GM23248 (cell line): ENCODE measurements around the gene OR51E2. TPM values are rescaled to one million over a fixed set of nuclear protein-coding genes. Genes with fewer than 3 reads are reported as not detected.

Source experiments
- DNase-seq: peaks from one replicate; pipeline ENCODE4 v3.0.0-alpha.2; 2015
- H2AFZ ChIP-seq: fragments of 200-600 bp; sonication (generic); 2 replicates; pipeline ENCODE4 v1.6.1; 2016; ENCODE audit warnings: antibody characterized with exemption
- H3F3A ChIP-seq: fragments of 200-600 bp; sonication (generic); 2 replicates; pipeline ENCODE4 v1.6.1; 2016; ENCODE audit warnings: mild to moderate bottlenecking, antibody characterized with exemption, mixed run types; ENCODE audit not compliant: insufficient read depth
- H3K27ac ChIP-seq: fragments of 200-600 bp; sonication (generic); 2 replicates; pipeline ENCODE4 v1.5.1; 2016; ENCODE audit warnings: mild to moderate bottlenecking
- H3K27me3 ChIP-seq: fragments of 200-600 bp; sonication (generic); replicated peaks from 2 replicates; pipeline ENCODE4 v1.6.1; 2016; ENCODE audit warnings: mild to moderate bottlenecking; ENCODE audit not compliant: insufficient read depth
- H3K36me3 ChIP-seq: fragments of 200-600 bp; sonication (generic); 2 replicates; pipeline ENCODE4 v1.6.1; 2016; ENCODE audit warnings: low read depth, mild to moderate bottlenecking
- H3K4me1 ChIP-seq: fragments of 200-600 bp; sonication (generic); 2 replicates; pipeline ENCODE4 v1.6.1; 2016; ENCODE audit warnings: mild to moderate bottlenecking; ENCODE audit not compliant: insufficient read depth
- H3K4me2 ChIP-seq: fragments of 200-600 bp; sonication (generic); one replicate; pipeline ENCODE4 v1.6.1; 2016; ENCODE audit warnings: mild to moderate bottlenecking; ENCODE audit not compliant: unreplicated experiment
- H3K4me3 ChIP-seq: fragments of 200-600 bp; sonication (generic); 2 replicates; pipeline ENCODE4 v1.5.1; 2016; ENCODE audit warnings: mild to moderate bottlenecking
- H3K79me2 ChIP-seq: fragments of 200-600 bp; sonication (generic); 2 replicates; pipeline ENCODE4 v1.6.1; 2016; ENCODE audit warnings: mild to moderate bottlenecking; ENCODE audit not compliant: insufficient read depth
- H3K9ac ChIP-seq: fragments of 200-600 bp; sonication (generic); 2 replicates; pipeline ENCODE4 v1.6.1; 2016; ENCODE audit warnings: mild to moderate bottlenecking
- H3K9me2 ChIP-seq: fragments of 200-600 bp; sonication (generic); 2 replicates; pipeline ENCODE4 v1.6.1; 2016; ENCODE audit warnings: mixed run types, mild to moderate bottlenecking, moderate library complexity; ENCODE audit not compliant: insufficient read depth
- H3K9me3 ChIP-seq: fragments of 200-600 bp; sonication (generic); one replicate; pipeline ENCODE4 v1.6.1; 2017; ENCODE audit warnings: low read depth
- H4K20me1 ChIP-seq: fragments of 200-600 bp; sonication (generic); 2 replicates; pipeline ENCODE4 v1.6.0; 2016; ENCODE audit not compliant: insufficient read depth
- EZH2 ChIP-seq: fragments of 200-600 bp; sonication (generic); IDR thresholded peaks from 2 replicates; pipeline ENCODE4 v1.6.1; 2018; ENCODE audit warnings: antibody characterized with exemption, mild to moderate bottlenecking; ENCODE audit not compliant: insufficient read depth, poor library complexity, severe bottlenecking
- EZH2phosphoT487 ChIP-seq: fragments of 200-600 bp; sonication (generic); IDR thresholded peaks from 2 replicates; pipeline ENCODE4 v1.6.1; 2018; ENCODE audit warnings: antibody characterized with exemption, moderate library complexity, mild to moderate bottlenecking, low read depth; ENCODE audit not compliant: insufficient read depth
- WGBS, 2 experiments: methylation state at CpG; one replicate each; pipeline ENCODE4 v1.1.6; 2015 to 2017; ENCODE audit warnings: low lambda C conversion rate in 2 of 2, low coverage in 1 of 2; ENCODE audit errors: missing lambda C conversion rate in 2 of 2; 5-methylcytosine and 5-hydroxymethylcytosine counted together
- in situ Hi-C: fragments of 300-500 bp; cut with MboI; formaldehyde crosslinking; loops from 2 replicates; pipeline ENCODE4 v1.15.0; 2020
- polyA plus RNA-seq: library from polyadenylated mRNA; unstranded; fragments of >200 nt; fragmentation: Nextera tagmentation; extraction: Ambion mirVana; gene quantifications from 2 replicates; pipeline ENCODE4 v1.2.1, GENCODE V29; 2016
- total RNA-seq: library from RNA; depleted of rRNA; stranded (reverse); fragments of >200 nt; shearing (Covaris generic); gene quantifications from 2 replicates; pipeline ENCODE4 v1.2.3, GENCODE V29; 2014

OR51E2 gene
- total and polyA plus RNA-seq, 2 experiments from 2014 or later, result not detected

GRCh38 chr11:4671741-4672140 is 25.9 kb downstream of the OR51E2 start:
- in situ Hi-C loops, result no loop called here
- WGBS, 2 experiments, result 17% methylated on average over 2 of the region's 2 CpGs

GRCh38 chr11:4665424-4665823 is 32.2 kb downstream of the OR51E2 start:
- H3K27me3 ChIP-seq, result no peaks in the 10 kb centered on the region
- no peaks in the 10 kb centered on the region for H3K79me2 ChIP-seq
- no peak overlapping the region for H2AFZ ChIP-seq
- H3K9ac ChIP-seq, result no peak overlapping the region
- H3F3A ChIP-seq, result no peaks in the 10 kb centered on the region
- no peaks in the 10 kb centered on the region for H3K4me1 ChIP-seq
- H3K4me3 ChIP-seq, result no peak overlapping the region
- in situ Hi-C loops, result no loop called here
- H3K4me2 ChIP-seq, result no peak overlapping the region
- H4K20me1 ChIP-seq, result no peaks in the 10 kb centered on the region
- no peaks in the 10 kb centered on the region for H3K9me2 ChIP-seq
- no peak for TF ChIP-seq EZH2
- no peak for DNase-seq
- no peak overlapping the region for H3K27ac ChIP-seq
- H3K9me3 ChIP-seq, result no peaks in the 10 kb centered on the region
- no peaks in the 10 kb centered on the region for H3K36me3 ChIP-seq
- WGBS, 2 experiments, result 4% methylated on average over 2 of the region's 2 CpGs

More at GRCh38 chr11:4671741-4672140, 25.9 kb downstream of the OR51E2 start:
- TF ChIP-seq EZH2 (no peak), EZH2phosphoT487 (no peak)
- Histone ChIP-seq H3K9me2 (no peaks in the 10 kb centered on the region), H3K36me3 (no peaks in the 10 kb centered on the region), H3K4me1 (no peaks in the 10 kb centered on the region), H3K9me3 (no peaks in the 10 kb centered on the region), H3K9ac (no peak overlapping the region), H3K4me2 (no peak overlapping the region), H3K27ac (no peak overlapping the region), H3F3A (no peaks in the 10 kb centered on the region), H2AFZ (no peak overlapping the region), H3K79me2 (no peaks in the 10 kb centered on the region), H3K4me3 (no peak overlapping the region), H4K20me1 (no peaks in the 10 kb centered on the region), H3K27me3 (no peaks in the 10 kb centered on the region)
- DNase-seq, result no peak

GRCh38 chr11:4664786-4665185 is 32.9 kb downstream of the OR51E2 start:
- H3K4me1 ChIP-seq, result no peaks in the 10 kb centered on the region
- TF ChIP-seq EZH2, result no peak
- no peak for TF ChIP-seq EZH2phosphoT487
- H2AFZ ChIP-seq, result no peak overlapping the region
- no peaks in the 10 kb centered on the region for H3K9me3 ChIP-seq
- no peaks in the 10 kb centered on the region for H3F3A ChIP-seq
- H3K27me3 ChIP-seq, result no peaks in the 10 kb centered on the region
- WGBS, 2 experiments, result 21 to 34% methylated on average over 3 of the region's 3 CpGs
- in situ Hi-C loops, result no loop called here
- H3K4me3 ChIP-seq, result no peak overlapping the region
- no peak for DNase-seq
- H3K79me2 ChIP-seq, result no peaks in the 10 kb centered on the region
- no peak overlapping the region for H3K4me2 ChIP-seq
- H3K36me3 ChIP-seq, result no peaks in the 10 kb centered on the region
- H4K20me1 ChIP-seq, result no peaks in the 10 kb centered on the region
- no peaks in the 10 kb centered on the region for H3K9me2 ChIP-seq
- no peak overlapping the region for H3K27ac ChIP-seq
- no peak overlapping the region for H3K9ac ChIP-seq

GRCh38 chr11:4664183-4664582 is 33.5 kb downstream of the OR51E2 start:
- in situ Hi-C loops, result no loop called here
- H3K27me3 ChIP-seq, result no peaks in the 10 kb centered on the region
- TF ChIP-seq EZH2, result no peak
- TF ChIP-seq EZH2phosphoT487, result no peak
- no peaks in the 10 kb centered on the region for H3K9me2 ChIP-seq
- WGBS, 2 experiments, result 33 to 36% methylated on average over 3 of the region's 3 CpGs
- H3K36me3 ChIP-seq, result no peaks in the 10 kb centered on the region
- H3K4me3 ChIP-seq, result no peak overlapping the region
- H3K9me3 ChIP-seq, result no peaks in the 10 kb centered on the region
- DNase-seq, result no peak
- H3K9ac ChIP-seq, result no peak overlapping the region
- H3K4me2 ChIP-seq, result no peak overlapping the region
- H3F3A ChIP-seq, result no peaks in the 10 kb centered on the region
- H3K79me2 ChIP-seq, result no peaks in the 10 kb centered on the region
- no peaks in the 10 kb centered on the region for H3K4me1 ChIP-seq
- no peak overlapping the region for H2AFZ ChIP-seq
- H3K27ac ChIP-seq, result no peak overlapping the region
- H4K20me1 ChIP-seq, result no peaks in the 10 kb centered on the region

GRCh38 chr11:4662876-4663275 is 34.8 kb downstream of the OR51E2 start:
- no peak overlapping the region for H3K9ac ChIP-seq
- H3F3A ChIP-seq, result no peaks in the 10 kb centered on the region
- no peak overlapping the region for H3K4me2 ChIP-seq
- no peak overlapping the region for H3K4me3 ChIP-seq
- 42 to 53% methylated on average over 6 of the region's 6 CpGs for WGBS, 2 experiments
- no peaks in the 10 kb centered on the region for H3K27me3 ChIP-seq
- no peak for DNase-seq
- no peaks in the 10 kb centered on the region for H3K79me2 ChIP-seq
- no peak overlapping the region for H2AFZ ChIP-seq
- in situ Hi-C loops, result no loop called here
- no peak overlapping the region for H3K27ac ChIP-seq
- no peaks in the 10 kb centered on the region for H4K20me1 ChIP-seq
- H3K36me3 ChIP-seq, result no peaks in the 10 kb centered on the region
- no peaks in the 10 kb centered on the region for H3K9me3 ChIP-seq
- TF ChIP-seq EZH2 (no peak), EZH2phosphoT487 (no peak)
- H3K9me2 ChIP-seq, result no peaks in the 10 kb centered on the region
- H3K4me1 ChIP-seq, result no peaks in the 10 kb centered on the region
